ENCODE measurements around the gene KRT13.

The KRT13 gene

DNA sequence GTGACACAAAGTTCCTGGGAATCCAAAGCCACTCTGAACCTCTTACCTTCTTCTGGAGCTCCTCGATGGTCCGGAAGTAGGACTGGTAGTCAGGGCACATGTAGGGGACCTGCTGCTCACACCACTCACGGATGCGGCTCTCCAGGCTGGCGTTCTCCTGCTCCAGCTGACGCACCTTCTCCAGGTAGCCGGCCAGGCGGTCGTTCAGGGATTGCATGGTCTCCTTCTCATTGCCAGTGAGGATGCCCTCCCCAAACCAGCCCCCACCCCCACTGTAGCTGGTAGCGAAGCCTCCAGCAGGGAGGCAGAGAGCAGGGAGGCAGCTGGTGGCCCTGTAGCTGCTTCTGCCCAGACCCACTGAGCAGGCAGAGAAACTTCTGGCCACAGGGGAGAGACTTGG lies 24.8 kb downstream of the KRT13 start:
- no peak for DNase-seq (ENCODE audit: low read depth, low spot score)
- TF ChIP-seq, protein P1, sequence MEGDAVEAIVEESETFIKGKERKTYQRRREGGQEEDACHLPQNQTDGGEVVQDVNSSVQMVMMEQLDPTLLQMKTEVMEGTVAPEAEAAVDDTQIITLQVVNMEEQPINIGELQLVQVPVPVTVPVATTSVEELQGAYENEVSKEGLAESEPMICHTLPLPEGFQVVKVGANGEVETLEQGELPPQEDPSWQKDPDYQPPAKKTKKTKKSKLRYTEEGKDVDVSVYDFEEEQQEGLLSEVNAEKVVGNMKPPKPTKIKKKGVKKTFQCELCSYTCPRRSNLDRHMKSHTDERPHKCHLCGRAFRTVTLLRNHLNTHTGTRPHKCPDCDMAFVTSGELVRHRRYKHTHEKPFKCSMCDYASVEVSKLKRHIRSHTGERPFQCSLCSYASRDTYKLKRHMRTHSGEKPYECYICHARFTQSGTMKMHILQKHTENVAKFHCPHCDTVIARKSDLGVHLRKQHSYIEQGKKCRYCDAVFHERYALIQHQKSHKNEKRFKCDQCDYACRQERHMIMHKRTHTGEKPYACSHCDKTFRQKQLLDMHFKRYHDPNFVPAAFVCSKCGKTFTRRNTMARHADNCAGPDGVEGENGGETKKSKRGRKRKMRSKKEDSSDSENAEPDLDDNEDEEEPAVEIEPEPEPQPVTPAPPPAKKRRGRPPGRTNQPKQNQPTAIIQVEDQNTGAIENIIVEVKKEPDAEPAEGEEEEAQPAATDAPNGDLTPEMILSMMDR (IDR thresholded peaks at IDR 0.05; ENCODE audit: low read depth, low read length): no peak
- no peak overlapping the region for H3K4me3 ChIP-seq (ENCODE audit: low read depth, low read length)
- in situ Hi-C loops (cut with HindIII; ENCODE audit: low sequenced_read_pairs): no loop called here

DNA sequence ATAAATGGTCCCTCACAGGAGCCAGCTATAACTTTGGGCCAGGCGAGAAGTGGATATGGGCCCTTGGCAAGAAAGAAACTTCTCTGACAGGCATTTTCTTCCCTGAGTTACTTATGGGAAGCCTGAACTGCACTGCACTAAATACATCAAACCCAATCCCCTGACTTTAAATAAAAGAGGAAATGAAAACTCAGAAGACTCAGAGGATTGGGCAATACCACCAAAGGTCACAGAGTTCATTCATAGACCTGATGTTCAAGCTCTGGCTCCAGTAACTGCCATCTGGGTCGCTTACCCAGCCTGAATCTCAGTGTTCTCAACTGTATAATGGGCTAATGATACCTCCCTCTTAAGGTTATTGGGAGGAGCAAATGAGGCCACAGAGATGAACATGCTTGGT lies 25.3 kb downstream of the KRT13 start:
- TF ChIP-seq, protein P1 (IDR thresholded peaks at IDR 0.05; ENCODE audit: low read depth, low read length): no peak
- in situ Hi-C loops (cut with HindIII; ENCODE audit: low sequenced_read_pairs): no loop called here
- no peak for DNase-seq (ENCODE audit: low read depth, low spot score)
- no peak overlapping the region for H3K4me3 ChIP-seq (ENCODE audit: low read depth, low read length)

DNA sequence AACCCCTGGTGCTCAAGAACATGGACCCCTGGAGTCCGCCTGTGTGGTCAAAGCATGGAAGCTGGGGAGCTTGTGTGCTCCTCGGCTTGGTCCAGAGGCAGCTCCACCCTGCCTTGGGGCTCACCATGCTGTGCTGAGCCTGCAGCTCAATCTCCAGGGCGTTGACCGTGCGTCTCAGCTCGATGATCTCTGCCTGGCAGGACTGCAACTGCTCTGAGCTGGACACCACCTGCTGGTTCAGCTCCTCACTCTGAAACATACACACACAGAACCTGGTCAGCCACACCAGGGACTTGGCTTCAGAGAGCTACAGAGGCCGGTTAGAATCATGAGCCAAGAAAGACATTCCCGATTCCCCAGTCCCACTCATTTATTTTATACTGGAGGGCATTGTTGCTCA lies 27.2 kb downstream of the KRT13 start:
- TF ChIP-seq, protein P1 (IDR thresholded peaks at IDR 0.05; ENCODE audit: low read depth, low read length): no peak
- in situ Hi-C loops (cut with HindIII; ENCODE audit: low sequenced_read_pairs): no loop called here
- H3K4me3 ChIP-seq (ENCODE audit: low read depth, low read length): no peak overlapping the region
- no peak for DNase-seq (ENCODE audit: low read depth, low spot score)

DNA sequence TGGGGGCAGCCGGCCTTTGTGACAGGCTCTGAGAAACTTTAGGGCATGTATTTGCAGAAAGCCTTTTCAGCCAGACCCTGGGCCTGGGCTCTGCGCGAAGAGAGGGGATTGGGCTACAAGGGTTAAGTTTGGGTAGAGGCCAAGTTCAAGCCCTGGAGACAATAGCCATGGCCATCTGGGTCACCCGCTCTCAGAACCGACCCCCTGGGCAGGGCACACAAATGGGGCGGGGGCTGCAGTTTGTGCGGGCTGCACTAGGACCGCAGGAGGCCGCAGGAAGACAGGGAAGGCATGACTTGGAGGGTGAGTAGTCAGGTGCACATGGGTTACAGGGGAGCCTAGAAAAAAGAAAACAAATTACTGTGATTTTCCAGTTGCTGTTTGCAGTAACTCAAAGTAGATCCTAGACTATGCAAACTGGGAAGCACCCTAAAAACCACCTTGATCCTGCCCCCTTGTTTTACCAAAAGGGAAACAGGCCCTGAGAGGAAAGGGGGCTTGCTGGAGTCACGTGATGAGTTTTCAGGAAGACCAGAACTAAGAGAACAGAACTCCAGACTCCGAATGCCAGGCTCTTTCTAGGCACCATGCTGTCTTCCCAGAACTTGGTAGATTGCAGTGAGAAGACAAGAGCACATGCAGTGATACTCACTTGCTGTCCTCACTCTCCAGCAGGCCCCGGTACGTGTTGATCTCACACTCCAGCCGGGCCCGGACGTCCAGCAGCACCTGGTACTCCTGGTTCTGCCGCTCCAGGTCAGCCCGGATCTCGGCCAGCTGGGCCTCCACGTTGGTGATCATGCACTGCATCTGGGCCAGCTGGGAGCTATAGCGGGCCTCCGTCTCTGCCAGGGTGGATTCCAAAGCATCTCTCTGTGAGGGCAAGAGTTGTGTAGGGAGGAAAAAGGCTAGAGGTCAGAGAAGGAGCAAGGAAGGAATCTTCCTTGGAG lies 28.3 kb downstream of the KRT13 start:
- in situ Hi-C loops (cut with HindIII; ENCODE audit: low sequenced_read_pairs): no loop called here
- DNase-seq (ENCODE audit: low read depth, low spot score): no peak
- TF ChIP-seq, protein P1 (IDR thresholded peaks at IDR 0.05; ENCODE audit: low read depth, low read length): no peak
- no peak overlapping the region for H3K4me3 ChIP-seq (ENCODE audit: low read depth, low read length)

DNA sequence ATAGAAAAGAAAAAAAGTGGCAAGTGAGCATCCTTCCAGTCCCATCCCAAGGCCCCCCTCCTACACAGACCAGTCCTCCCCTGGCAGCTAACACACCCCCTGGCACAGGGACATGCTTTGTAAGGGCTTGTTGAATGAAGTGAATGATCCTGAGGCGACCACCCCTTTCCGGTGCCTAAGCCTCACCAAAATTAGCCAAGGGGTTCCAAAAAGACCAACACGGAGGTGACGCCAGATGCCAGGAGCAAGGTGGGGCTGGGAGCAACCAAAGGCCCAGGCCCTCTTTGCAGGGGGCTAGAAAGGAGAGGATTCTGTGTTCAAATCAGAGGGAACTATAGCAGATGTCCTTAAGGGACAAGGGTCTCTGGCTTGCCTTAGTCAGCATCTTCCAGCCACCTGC lies 30.0 kb downstream of the KRT13 start:
- no peak overlapping the region for H3K4me3 ChIP-seq (ENCODE audit: low read depth, low read length)
- in situ Hi-C loops (cut with HindIII; ENCODE audit: low sequenced_read_pairs): no loop called here
- DNase-seq (ENCODE audit: low read depth, low spot score): no peak
- TF ChIP-seq, protein P1 (IDR thresholded peaks at IDR 0.05; ENCODE audit: low read depth, low read length): no peak

DNA sequence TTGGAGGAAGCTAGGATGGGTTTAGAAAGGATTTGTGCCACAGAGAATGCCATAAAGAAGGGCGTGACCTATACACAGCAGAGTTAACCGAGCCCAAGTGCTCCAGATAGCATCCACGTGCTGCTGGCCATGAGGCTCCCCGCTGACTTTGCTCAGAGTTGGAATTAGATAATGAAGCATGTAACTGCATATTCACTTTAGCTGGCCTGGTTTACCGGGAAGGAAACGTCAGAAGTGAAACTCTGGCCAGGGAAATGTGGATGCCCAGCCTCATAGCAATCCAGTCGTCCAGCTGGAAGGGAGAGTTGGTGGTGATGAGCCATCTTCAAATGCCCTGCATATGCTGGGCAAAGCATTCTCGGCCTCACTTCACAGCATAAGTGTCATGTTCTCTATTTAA lies 30.5 kb downstream of the KRT13 start:
- TF ChIP-seq, protein P1 (IDR thresholded peaks at IDR 0.05; ENCODE audit: low read depth, low read length): no peak
- in situ Hi-C loops (cut with HindIII; ENCODE audit: low sequenced_read_pairs): no loop called here
- DNase-seq (ENCODE audit: low read depth, low spot score): no peak
- H3K4me3 ChIP-seq (ENCODE audit: low read depth, low read length): no peak overlapping the region

All from astrocyte of the spinal cord (primary cell).